ENCODE measurements around the gene CTDP1. TPM values are rescaled to one million over a fixed set of nuclear protein-coding genes. Genes with fewer than 3 reads are reported as not detected.
"Not testable (repeated sequence)": the region's sequence is repeated elsewhere in the genome, so short reads cannot be mapped to it uniquely, and the experiment has no call there.

CTDP1 gene
- polyA plus RNA-seq, 1 donor (not counting 4 experiments of a cell fraction or from before 2014, with no cell fraction given) = 9.2 TPM

GRCh38 chr18:79730804-79731203 is 51.2 kb downstream of the CTDP1 start:
- dilution Hi-C loops (cut with MboI; ENCODE audit: extremely low pct_ligation_motif_present, low sequenced_read_pairs) = no loop called here
- Histone ChIP-seq H3K9ac (ENCODE audit: control insufficient read depth, extremely low read depth, insufficient read depth, low read length) (no peak overlapping the region), H3K36me3 (ENCODE audit: control insufficient read depth in 2 of 2, extremely low read depth in 1 of 2, insufficient read depth in 2 of 2, low read length in 2 of 2) (peaks cover 37 to 42% of the 10 kb centered on the region in 2 experiments), H3K27me3 (ENCODE audit: control insufficient read depth, extremely low read depth, insufficient read depth, low read length) (no peaks in the 10 kb centered on the region), H3K9me3 (ENCODE audit: control insufficient read depth, low read depth, low read length) (peaks cover 22% of the 10 kb centered on the region), H3K27ac (ENCODE audit: control insufficient read depth, insufficient read depth, low read length) (no peak overlapping the region), H3K4me3 (ENCODE audit: control insufficient read depth in 2 of 3, extremely low read depth in 1 of 3, insufficient read depth in 2 of 3, low read depth in 1 of 3, low read length in 3 of 3) (no peak overlapping the region), H3K4me1 (ENCODE audit: control insufficient read depth, extremely low read depth, insufficient read depth, low read length) (no peaks in the 10 kb centered on the region), H3K4me2 (ENCODE audit: control insufficient read depth, extremely low read depth, insufficient read depth, low read depth, low read length) (no peak overlapping the region), H3K9me1 (ENCODE audit: control insufficient read depth, extremely low read depth, insufficient read depth, low read length) (no peaks in the 10 kb centered on the region), H2AFZ (ENCODE audit: control insufficient read depth, low read length) (no peak overlapping the region), H3K79me2 (ENCODE audit: control insufficient read depth, insufficient read depth, low read length) (peaks cover 15% of the 10 kb centered on the region), H4K20me1 (ENCODE audit: control insufficient read depth, extremely low read depth, insufficient read depth, low read length) (no peaks in the 10 kb centered on the region)
- no peak for DNase-seq (ENCODE audit: low read depth, low spot score)
- no peak for FAIRE-seq
- TF ChIP-seq CTCF (optimal IDR thresholded peaks at IDR 0.05 in 1 of 3, IDR thresholded peaks at IDR 0.05 in 1 of 3, conservative IDR thresholded peaks at IDR 0.05 in 1 of 3; ENCODE audit: extremely low read depth in 1 of 3, insufficient read depth in 2 of 3, low read length in 3 of 3) (no peak), EZH2 (IDR thresholded peaks at IDR 0.05; ENCODE audit: low read length) (no peak)

GRCh38 chr18:79731881-79732720 is 52.5 kb downstream of the CTDP1 start:
- H3K9me1 ChIP-seq (ENCODE audit: control insufficient read depth, extremely low read depth, insufficient read depth, low read length); H3K27ac ChIP-seq (ENCODE audit: control insufficient read depth, insufficient read depth, low read length); H3K9ac ChIP-seq (ENCODE audit: control insufficient read depth, extremely low read depth, insufficient read depth, low read length); dilution Hi-C loops (cut with MboI; ENCODE audit: extremely low pct_ligation_motif_present, low sequenced_read_pairs); H3K4me3 ChIP-seq (ENCODE audit: control insufficient read depth in 2 of 3, extremely low read depth in 1 of 3, insufficient read depth in 2 of 3, low read depth in 1 of 3, low read length in 3 of 3); H3K4me1 ChIP-seq (ENCODE audit: control insufficient read depth, extremely low read depth, insufficient read depth, low read length); H3K79me2 ChIP-seq (ENCODE audit: control insufficient read depth, insufficient read depth, low read length); H3K4me2 ChIP-seq (ENCODE audit: control insufficient read depth, extremely low read depth, insufficient read depth, low read depth, low read length); H4K20me1 ChIP-seq (ENCODE audit: control insufficient read depth, extremely low read depth, insufficient read depth, low read length); H3K27me3 ChIP-seq (ENCODE audit: control insufficient read depth, extremely low read depth, insufficient read depth, low read length); DNase-seq (ENCODE audit: low read depth, low spot score); H2AFZ ChIP-seq (ENCODE audit: control insufficient read depth, low read length): not testable (repeated sequence)
- peak; percentile 62 for FAIRE-seq
- Histone ChIP-seq H3K36me3 (ENCODE audit: control insufficient read depth in 2 of 2, extremely low read depth in 1 of 2, insufficient read depth in 2 of 2, low read length in 2 of 2) (peaks cover 34 to 51% of the 10 kb centered on the region in 2 experiments), H3K9me3 (ENCODE audit: control insufficient read depth, low read depth, low read length) (peaks cover 22% of the 10 kb centered on the region)

GRCh38 chr18:79732721-79733025 is 53.1 kb downstream of the CTDP1 start:
- TF ChIP-seq CTCF (optimal IDR thresholded peaks at IDR 0.05 in 1 of 3, IDR thresholded peaks at IDR 0.05 in 1 of 3, conservative IDR thresholded peaks at IDR 0.05 in 1 of 3; ENCODE audit: extremely low read depth in 1 of 3, insufficient read depth in 2 of 3, low read length in 3 of 3) (no peak), EZH2 (IDR thresholded peaks at IDR 0.05; ENCODE audit: low read length) (no peak)
- dilution Hi-C loops (cut with MboI; ENCODE audit: extremely low pct_ligation_motif_present, low sequenced_read_pairs) = no loop called here
- DNase-seq (ENCODE audit: low read depth, low spot score) (no peak), FAIRE-seq (no peak)
- no peak overlapping the region for H3K9ac ChIP-seq (ENCODE audit: control insufficient read depth, extremely low read depth, insufficient read depth, low read length)
- peaks cover 22% of the 10 kb centered on the region for H3K9me3 ChIP-seq (ENCODE audit: control insufficient read depth, low read depth, low read length)
- H4K20me1 ChIP-seq (ENCODE audit: control insufficient read depth, extremely low read depth, insufficient read depth, low read length) = no peaks in the 10 kb centered on the region
- H3K9me1 ChIP-seq (ENCODE audit: control insufficient read depth, extremely low read depth, insufficient read depth, low read length) = no peaks in the 10 kb centered on the region
- H3K4me3 ChIP-seq (ENCODE audit: control insufficient read depth in 2 of 3, extremely low read depth in 1 of 3, insufficient read depth in 2 of 3, low read depth in 1 of 3, low read length in 3 of 3) = no peak overlapping the region
- no peak overlapping the region for H2AFZ ChIP-seq (ENCODE audit: control insufficient read depth, low read length)
- no peaks in the 10 kb centered on the region for H3K4me1 ChIP-seq (ENCODE audit: control insufficient read depth, extremely low read depth, insufficient read depth, low read length)
- peaks cover 4% of the 10 kb centered on the region for H3K79me2 ChIP-seq (ENCODE audit: control insufficient read depth, insufficient read depth, low read length)
- H3K27ac ChIP-seq (ENCODE audit: control insufficient read depth, insufficient read depth, low read length) = no peak overlapping the region
- no peak overlapping the region for H3K4me2 ChIP-seq (ENCODE audit: control insufficient read depth, extremely low read depth, insufficient read depth, low read depth, low read length)
- H3K27me3 ChIP-seq (ENCODE audit: control insufficient read depth, extremely low read depth, insufficient read depth, low read length) = no peaks in the 10 kb centered on the region
- peaks cover 30 to 54% of the 10 kb centered on the region in 2 experiments for H3K36me3 ChIP-seq (ENCODE audit: control insufficient read depth in 2 of 2, extremely low read depth in 1 of 2, insufficient read depth in 2 of 2, low read length in 2 of 2)

All from keratinocyte (primary cell).